Measurements from ENCODE around the gene ACOX3. TPM values are rescaled to one million over a fixed set of nuclear protein-coding genes. Genes with fewer than 3 reads are reported as not detected.

Gene ACOX3
- total RNA-seq, result 17.5 and 31.3 TPM in 2 replicates

GRCh38 chr4:8440492-8441311 lies at the start of gene ACOX3, which contains the start of gene TRMT44:
ACOX3 (minus strand) TSS chr4:8440723; CDS start chr4:8416521, 24,202 bp downstream.
TRMT44 (plus strand) TSS chr4:8440777; CDS start chr4:8440823, 46 bp downstream.

Other genes with a start within 250 kb of the ACOX3 start
- 140 and 156 TPM in 2 replicates for gene SH3TC1, start 241.4 kb downstream of the ACOX3 start, total RNA-seq
- gene HTRA3, start 171.0 kb downstream of the ACOX3 start, total RNA-seq, result 1.6 and 8.5 TPM in 2 replicates
- gene TRMT44, start 54 bp upstream of the ACOX3 start, total RNA-seq, result 5.8 and 12.1 TPM in 2 replicates
- not detected in 2 replicates for gene GPR78, start 139.7 kb upstream of the ACOX3 start, total RNA-seq
- under 0.01 TPM in 1 of 2 replicates, not detected in the other for gene CPZ, start 152.0 kb upstream of the ACOX3 start, total RNA-seq

All from bladder microvascular endothelial cell (primary cell).